Fibroblast of upper back skin (primary cell): Measurements from ENCODE around the gene CEP135.
"Not testable (repeated sequence)": the region's sequence is repeated elsewhere in the genome, so short reads cannot be mapped to it uniquely, and the experiment has no call there.

ENCODE experiments used
- DNase-seq: peaks from one replicate; pipeline ENCODE4 v3.0.0-alpha.2; 2013

Gene CEP135

DNA sequence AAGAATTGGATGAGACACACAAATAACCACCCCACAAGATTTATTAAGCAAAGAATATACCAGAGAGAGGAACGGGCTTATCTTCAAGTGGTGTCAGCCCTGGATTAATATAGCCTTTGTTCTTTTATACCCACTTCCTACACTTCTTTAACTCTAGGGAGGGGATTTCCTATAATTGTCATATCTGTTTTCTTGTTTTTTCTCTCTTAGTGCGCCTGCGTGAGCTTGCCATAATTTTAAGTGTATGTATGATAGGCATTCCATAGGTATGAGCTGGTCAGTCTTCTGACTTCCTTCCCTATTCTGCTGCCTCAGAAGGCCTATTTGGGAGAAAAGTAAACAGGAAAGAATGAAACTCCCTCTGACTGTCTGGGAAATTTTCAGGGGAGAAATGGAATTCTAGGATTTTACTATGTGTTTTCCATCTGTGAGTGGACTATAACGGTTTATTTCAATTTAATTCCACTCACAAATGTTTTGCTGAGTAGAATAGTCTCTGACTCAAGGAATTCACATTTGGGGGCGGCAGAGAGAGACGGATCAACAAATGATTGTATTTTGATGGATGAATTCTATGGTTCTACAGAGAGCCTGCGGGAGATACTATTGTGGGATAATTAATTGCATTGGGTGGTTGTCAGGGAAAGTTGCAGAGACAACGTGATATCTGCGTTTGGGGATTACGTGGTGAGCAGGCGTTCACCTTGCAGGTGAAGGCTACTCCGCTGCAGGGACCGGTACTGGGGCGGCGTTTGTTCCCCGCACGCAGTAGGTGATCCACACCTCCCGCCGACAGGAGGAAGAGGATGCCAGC lies 626 bp upstream of the CEP135 start:
- DNase-seq: peak; percentile 96

DNA sequence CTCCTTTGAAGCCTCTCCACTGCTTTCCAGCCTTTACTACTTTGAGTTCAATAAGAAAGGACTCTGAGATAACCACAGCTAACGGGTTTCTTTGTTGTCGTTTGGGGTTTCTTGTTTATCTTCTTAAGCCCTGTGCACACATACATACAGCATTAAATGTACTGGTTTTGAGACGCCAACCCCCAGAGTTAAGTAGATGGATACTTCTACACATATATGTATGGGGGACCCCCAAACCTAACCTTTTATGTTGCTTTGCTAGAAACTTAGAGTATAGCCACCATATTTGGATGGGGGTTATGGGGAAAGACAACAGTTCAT lies 697 bp downstream of the CEP135 start:
- DNase-seq: peak; percentile 3

DNA sequence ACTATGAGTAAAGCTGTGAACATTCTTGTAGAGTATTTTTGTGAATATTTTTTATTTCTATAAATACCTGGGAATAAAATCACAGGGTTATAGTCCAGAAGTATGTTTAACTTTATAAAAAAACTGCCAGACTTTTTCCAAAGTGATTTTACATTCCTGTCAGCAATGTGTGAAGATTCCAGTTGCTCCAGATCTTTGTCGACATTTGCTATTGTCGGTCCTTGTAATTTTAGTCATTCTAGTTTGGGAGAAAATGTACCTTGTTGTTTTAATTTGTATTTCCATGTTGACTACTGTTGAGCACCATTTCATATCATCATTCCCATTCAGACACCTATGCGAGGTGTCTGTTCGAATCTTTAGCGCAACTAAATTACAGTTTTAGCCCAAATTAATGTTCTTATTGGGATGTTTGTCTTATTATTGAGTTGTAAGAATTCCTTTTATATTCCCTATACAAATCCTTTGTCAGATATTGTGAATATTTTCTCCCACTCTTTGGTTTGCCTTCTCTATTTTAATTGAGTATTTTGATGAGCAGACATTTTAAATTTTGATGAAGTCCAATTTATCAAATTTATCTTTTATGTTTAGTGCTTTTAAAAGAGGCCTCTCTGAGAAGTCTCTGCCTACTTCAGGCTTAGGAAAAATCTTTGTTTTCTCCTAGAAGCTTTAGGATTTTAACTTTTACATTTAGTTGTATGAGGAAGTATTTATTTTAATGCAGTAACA lies 2.6 kb downstream of the CEP135 start:
- no peak for DNase-seq

DNA sequence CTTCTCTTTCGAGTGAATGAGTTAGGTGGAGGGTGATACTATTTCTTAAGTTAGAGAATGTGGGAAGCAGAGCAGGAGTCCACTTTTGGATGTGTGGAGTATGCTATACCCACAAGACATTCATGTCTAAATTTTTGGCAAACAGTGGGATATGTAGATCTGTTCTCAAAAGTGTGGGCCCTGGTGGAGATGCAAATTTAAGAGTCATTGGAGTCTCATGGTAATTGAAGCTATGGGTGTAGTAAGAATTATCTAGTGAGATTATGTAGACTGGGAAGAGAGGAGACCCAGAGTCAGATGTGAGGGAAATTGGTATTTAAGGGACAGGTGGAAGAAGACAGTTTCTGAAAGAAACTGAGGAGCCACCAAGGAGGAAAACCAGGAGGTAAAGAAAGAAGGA lies 7.0 kb downstream of the CEP135 start:
- DNase-seq: no peak

DNA sequence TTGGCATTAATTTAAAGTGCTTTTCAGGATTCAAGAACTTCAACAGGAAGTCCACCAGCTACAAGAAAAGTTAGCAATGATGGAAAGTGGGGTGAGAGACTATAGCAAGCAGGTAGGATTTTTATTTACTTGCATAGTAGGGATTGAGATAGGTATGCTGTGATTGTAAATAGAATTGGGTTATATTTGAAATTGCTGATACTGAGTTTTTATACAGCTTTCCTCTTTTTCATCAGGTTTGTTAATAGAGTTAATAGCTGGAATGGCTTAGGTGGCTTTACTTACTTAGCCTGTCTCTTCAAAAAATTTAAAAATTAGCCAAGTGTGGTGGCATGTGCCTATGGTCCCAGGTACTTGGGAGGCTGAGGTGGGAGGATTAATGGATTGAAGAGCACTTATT lies 10.9 kb downstream of the CEP135 start:
- no peak for DNase-seq

DNA sequence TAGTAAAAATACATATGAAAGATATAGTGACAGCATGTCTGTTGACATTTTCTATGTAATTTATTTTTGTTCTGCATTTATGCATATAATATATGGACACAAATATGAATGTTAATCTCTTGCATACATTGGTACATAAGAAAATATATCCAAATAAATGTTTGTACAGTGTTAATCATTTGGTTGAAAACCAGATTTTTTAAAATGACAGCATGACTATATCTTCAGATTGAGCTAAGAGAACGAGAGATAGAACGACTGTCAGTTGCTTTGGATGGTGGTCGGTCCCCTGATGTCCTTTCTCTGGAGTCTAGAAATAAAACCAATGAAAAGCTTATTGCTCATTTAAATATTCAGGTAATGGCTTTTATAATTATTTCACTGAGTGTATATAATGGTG lies 15.3 kb downstream of the CEP135 start:
- no peak for DNase-seq

DNA sequence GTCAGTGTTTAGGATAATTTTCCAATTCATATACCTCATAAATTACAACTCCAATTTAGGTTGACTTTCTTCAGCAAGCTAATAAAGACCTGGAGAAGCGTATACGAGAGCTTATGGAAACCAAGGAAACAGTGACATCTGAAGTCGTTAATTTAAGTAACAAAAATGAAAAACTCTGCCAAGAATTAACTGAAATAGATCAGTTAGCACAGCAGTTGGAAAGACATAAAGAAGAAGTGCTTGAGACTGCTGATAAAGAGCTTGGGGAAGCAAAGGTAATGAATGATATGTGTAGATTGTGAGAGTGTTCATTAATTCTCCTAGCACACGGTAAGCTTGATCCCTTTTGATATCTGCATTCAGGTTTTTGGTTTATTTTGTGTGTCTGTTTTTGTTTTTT lies 16.8 kb downstream of the CEP135 start:
- DNase-seq: no peak

DNA sequence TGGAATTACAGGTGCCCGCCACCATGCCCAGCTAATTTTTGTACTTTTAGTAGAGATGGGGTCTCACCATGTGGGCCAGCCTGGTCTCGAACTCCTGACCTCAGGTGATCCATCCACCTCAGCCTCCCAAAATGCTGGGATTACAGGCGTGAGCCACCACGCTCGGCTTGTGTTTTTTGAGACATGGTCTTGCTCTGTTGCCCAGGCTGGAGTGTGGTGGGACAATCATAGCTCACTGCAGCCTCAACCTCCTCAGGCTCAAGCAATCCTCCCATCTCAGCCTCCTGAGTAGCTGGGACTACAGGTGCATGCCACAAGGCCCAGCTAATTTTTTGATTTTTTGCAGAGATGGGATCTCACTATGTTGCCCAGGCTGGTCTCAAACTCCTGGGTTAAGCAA lies 17.6 kb downstream of the CEP135 start:
- not testable (repeated sequence) for DNase-seq

DNA sequence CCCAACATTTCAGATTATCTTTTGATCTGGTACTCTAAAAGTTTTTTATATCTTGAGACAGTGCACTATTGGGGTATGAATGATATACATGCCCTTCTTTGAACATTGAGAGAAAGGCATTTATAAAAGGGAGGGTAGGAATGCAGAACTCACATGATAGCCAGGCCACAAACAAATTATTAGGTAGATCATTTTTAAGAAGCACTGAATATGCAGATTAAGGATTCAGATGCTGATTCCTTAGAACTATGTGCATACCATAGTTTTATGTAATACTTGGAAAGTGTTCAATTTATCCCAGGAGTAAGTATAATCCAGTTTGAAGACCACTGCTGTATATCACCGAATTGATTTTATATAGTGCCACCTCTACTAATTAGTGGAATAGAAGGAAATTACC lies 18.6 kb downstream of the CEP135 start:
- DNase-seq: peak; percentile 1

DNA sequence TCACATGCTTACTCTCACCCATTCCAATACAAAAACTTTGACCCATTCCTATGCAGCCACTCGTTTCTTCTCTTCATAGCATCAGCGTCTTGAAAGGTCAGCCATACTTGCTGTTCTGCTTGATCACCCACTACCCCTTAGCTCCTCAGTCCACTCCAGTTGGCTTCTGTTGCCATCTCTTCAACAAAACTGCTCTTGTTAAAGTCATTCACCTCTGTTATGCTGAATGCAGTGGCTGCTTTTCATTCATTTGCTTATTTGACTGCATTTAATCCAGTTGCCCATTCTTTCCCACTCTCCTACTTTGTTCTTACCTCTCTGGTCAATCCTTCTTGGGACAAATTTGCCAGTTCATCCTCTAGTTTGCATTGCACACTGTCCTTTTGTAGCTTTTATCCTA lies 24.9 kb downstream of the CEP135 start:
- DNase-seq: no peak

DNA sequence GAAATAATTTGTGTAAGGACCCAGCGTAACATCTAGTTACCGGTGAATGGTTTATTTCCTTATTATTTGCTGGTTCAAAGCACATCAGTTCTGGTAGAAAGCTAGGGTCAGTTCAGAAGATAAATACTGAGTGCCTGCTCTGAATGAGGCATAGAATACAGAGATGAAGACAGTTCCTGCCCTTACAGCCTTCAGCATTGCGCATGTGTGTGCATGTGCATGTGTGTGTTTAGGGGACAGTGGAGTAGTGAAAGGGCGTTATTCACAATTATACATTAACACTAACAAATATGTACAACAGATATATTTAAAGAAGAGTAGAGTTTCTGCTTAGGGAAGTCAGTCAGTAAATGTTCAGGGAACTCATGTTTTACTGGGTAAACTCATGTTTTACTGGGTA lies 29.1 kb downstream of the CEP135 start:
- DNase-seq: no peak

DNA sequence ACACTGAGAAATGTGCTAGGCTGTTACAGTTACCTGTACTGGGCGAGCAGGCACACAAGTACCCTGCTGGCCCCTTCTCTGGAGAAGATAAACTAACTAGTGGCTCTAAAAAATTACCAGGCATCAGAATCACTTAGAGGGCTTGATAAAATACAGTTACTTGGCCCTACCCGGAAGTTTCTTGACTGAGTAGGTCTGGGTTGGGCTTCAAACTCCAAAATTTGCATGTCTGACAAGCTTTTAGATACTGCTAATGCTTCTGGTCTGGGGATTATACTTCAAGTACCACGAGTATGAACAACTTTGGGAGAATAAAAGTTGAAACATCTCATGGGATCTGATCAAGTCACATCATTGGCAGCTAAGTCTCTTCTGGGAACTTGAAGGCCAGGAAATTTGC lies 30.8 kb downstream of the CEP135 start:
- no peak for DNase-seq

DNA sequence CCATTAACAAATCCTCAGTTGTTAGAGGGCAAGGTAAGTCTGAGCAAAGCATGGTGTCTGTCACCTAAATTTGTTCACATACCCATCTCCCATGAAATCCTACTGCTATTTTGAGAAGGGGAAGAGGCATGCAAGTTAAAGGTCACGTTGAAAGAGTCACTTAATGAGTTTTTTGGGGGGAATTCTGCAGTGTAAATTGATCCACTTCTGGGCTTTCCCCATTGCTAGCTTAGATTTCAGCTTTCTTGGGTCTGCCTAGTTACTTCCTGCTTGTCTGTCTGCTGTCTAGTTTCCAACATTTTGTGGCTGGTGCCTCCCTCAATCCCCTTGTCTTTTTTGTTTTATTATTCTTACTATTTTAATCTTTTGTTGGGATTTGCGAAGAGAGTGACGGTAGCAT lies 32.0 kb downstream of the CEP135 start:
- DNase-seq: no peak

DNA sequence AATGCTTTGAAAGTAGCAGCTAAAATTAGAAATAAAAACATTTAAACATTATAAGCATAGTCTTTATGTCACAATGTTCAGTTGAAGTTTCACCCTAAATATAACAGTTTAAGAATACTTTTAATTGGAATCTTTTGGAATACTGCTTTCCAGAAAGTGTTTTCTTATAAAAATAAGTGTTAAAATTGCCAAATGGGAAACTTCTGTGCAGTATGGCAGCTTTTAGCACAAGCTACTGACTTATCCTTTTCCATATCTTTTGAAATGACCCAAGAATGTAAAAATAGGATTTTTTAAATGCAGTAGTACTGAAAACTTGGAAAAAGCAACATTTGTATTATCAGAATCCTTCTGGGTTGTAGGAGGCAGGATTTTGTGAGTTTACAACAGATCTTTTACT lies 34.2 kb downstream of the CEP135 start:
- no peak for DNase-seq

DNA sequence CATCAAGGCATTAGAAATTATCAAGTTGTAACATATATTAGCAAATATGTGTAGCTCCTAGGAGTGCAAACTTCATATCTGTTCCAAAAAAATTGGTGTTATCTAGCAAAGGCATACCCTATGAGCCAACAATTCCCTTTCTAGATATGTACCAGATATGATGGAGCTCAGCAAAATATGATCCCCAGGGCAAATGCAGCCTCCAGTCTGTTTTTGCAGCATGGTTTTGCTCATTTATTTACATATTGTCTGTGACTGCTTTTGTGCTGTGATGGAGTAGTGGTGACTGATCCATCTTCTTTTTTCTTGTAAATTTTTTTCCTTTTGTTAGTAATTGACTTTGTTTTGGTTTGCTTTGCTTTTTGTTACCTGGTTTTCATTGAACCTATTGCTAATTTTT lies 41.0 kb downstream of the CEP135 start:
- no peak for DNase-seq

DNA sequence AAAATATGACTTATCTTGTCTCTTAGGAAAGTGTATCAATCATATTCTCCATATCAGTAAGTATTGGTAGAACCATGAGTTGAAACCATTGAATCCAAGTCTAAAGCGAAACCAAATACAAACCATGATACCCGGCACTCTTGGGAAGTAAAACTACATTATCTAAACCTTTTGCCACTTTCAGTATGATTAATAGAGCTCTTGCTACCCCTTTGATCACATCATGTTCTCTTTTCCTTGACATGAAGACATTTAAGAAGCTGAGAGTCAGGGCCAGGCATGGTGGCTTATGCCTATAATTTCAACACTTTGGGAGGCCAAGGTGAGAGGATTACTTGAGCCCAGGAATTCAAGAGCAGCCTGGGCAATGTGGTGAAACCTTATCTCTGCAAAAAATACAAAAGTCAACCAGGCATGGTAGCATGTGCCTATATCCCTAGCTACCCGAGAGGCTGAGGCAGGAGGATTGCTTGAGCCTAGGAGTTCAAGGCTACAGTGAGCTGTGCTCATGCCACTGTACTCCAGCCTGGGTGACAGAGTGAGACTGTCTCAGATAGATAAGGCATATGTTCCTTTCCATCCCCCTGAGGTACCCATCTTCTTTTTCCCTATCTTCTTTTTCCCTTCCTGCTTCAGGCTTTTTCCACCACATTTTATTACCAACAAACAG lies 45.4 kb downstream of the CEP135 start:
- DNase-seq: no peak

DNA sequence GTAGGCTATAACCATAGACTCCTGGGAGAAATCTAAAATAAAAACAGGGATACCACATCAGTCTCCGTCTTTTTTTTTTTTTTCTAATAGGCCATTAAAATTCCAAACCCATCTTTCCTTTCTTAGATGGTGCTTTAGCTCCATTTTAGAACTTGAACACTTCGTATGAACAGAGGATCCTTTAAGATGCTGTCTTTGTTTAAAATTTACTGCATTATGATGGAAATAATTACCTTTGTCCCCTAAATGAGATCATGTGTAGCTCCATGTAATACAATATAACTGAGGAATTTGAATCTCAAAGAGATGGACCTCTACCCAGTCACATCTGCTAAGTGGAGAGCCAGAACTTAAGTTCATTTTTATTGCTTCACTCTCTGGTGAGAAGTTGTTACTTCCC lies 47.9 kb downstream of the CEP135 start:
- DNase-seq: no peak

DNA sequence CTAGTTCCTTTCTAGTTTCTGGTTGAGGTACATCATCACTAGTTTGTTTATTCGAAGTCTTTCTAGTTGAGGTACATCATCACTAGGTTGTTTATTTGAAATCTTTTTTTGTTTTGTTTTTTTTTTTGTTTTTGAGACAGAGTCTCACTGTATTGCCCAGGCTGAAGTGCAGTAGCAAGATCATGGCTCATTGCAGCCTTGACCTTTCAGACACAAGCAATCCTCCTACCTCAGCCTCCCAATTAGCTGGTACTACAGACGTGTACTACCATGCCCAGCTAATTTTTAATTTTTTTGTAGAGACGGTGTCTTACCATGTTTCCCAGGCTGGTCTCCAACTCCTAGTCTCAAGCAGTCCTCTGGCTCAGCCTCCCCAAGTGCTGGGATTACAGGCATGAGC lies 54.9 kb downstream of the CEP135 start:
- no peak for DNase-seq

DNA sequence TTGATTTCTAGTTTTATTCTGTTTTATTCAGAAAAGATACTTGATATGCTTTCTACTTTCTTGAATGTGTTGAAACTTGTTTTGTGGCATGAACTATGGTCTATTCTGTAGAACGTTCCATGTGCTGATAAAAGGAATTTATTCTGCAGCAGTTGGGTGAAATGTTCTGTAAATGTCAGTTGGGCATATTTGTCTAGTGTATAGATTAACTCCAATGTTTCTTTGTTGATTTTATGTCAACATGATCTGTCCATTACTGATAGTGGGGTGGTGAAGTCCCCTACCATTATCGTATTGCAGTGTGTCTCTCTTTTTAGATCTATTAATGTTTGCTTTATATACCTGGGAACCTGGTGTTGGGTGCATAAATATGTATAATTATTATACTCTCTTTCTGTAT lies 55.5 kb downstream of the CEP135 start:
- no peak for DNase-seq

DNA sequence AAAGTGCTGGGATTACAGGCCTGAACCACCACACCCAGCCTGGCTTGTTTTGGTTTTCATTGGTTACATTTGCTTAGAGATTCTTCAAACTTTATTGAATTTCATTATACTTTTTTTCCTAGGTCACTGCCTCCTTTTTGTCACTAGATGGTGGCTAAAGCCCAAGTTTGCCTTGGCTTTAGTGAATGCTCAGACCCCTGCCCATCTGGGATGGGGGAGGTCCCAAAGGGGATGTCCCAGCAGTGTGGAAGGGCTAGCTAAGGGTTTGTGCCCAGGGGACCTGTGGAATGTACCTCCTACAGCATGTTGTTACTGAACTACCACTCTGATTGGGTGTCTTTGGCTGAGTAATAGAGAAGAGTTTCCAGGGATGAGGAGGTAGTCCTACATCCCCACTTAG lies 58.4 kb downstream of the CEP135 start:
- peak; percentile 3 for DNase-seq

DNA sequence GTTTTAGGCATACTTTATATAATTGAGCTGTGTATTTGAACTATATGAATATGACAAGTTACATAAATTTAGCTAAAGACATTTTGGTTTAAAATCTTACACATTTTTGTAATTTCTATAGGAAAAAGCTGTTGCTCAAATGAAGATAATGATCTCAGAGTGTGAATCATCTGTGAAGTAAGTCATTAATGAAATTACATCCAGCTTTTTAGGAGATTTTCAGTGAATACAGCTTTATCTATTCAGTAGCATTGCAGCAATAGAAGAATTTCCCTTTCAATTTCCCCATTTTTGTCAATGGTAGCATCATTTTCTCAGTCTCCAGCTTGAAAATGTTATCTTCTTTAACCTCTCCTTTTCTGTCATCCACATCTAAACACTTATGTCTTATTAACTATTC lies 59.5 kb downstream of the CEP135 start:
- DNase-seq: no peak

DNA sequence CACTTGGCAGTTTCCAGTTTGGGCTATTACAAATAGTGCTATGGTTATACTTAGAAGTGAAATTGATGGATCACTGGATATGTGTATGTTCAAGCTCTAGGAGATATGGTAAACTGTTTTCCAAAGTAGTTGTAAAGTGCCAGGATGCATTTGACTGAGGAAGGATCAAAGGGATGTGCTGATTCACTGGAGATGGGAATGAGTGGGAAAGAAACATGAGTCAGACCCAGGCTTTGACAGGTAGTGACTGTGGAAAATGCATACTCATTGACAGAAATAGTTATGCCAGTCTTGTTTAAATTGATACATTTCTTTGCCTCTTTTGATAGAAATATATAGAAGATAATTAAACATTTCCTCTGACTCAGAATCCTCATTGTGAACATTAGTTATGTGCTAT lies 77.9 kb downstream of the CEP135 start:
- DNase-seq: peak; percentile 38

DNA sequence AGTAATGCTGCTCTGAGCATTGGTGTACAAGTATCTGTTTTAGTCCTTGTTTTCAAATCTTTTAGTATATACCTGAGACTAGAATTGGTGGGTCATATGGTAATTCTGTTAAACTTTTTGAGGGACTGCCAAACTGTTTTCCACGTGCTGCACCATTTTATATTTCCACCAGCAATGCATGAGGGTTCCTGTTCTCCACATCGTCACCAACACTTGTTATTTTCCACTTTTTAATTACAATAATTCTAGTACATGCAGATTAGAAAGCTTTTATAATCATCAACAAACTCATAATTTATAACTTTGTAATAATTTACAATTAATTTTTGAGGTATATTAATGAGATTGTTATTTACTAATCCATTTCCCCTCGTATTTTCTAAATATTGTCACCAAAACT lies 79.4 kb downstream of the CEP135 start:
- DNase-seq: no peak

DNA sequence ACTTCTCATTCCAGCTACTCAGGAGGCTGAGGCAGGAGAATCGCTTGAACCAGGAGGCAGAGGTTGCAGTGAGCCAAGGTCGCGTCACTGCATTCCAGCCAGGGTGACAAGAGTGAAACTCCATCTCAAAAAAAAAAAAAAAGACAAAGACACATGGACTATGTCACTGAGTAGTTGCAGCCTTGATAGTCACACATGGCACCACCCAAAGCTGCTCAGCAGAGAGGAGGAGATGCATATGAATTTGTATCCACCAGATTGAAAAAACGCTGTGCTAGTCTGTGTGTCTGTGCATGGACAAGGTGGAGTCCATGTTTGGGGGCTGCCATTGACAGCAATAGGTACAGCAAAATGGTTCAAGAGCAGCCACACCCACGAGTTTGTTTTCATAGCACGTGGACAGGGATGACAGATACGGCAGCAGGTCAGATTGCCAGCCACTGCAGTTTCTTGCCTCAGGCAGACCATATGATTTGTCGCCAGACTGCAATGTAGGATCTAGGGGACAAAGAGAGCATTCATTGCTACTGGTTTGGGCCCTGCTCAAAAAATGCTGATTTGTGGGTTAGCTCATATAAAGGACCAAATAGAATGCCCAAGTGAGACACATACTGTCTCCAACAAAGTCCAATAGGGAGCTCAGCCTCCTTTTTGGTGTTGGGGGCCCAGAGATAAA lies 89.9 kb downstream of the CEP135 start:
- DNase-seq: no peak
